Measurements from ENCODE around the gene NFATC1. TPM values are rescaled to one million over a fixed set of nuclear protein-coding genes. Genes with fewer than 3 reads are reported as not detected.

The NFATC1 gene
- total RNA-seq, 4 donors from 2014 or later, result 2.1 to 41.3 (median 7.6) TPM

- H3K27me3 ChIP-seq, result no peaks in the 10 kb centered on the region
- no peaks in the 10 kb centered on the region for H3K4me1 ChIP-seq
- H3K9me3 ChIP-seq, result no peaks in the 10 kb centered on the region
- H3K36me3 ChIP-seq, result no peaks in the 10 kb centered on the region
- TF ChIP-seq POLR2A (IDR thresholded peaks at IDR 0.05) (no peak), CTCF (IDR thresholded peaks at IDR 0.05) (no peak)
- peak in 2 of 3 donors; percentile 36 to 39 for DNase-seq
- no peak overlapping the region for H3K4me3 ChIP-seq
- no peak overlapping the region for H3K27ac ChIP-seq
These were observed 157.4 kb downstream of the NFATC1 start for GRCh38 chr18:79553154-79553553.

- no peaks in the 10 kb centered on the region for H3K36me3 ChIP-seq
- H3K27me3 ChIP-seq, result no peaks in the 10 kb centered on the region
- TF ChIP-seq POLR2A (IDR thresholded peaks at IDR 0.05), result no peak
- TF ChIP-seq CTCF (IDR thresholded peaks at IDR 0.05), result no peak
- H3K27ac ChIP-seq, result no peak overlapping the region
- H3K4me1 ChIP-seq, result no peaks in the 10 kb centered on the region
- DNase-seq, result peak in 1 of 3 donors; percentile 36
- no peaks in the 10 kb centered on the region for H3K9me3 ChIP-seq
- H3K4me3 ChIP-seq, result no peak overlapping the region
These were observed 158.0 kb downstream of the NFATC1 start for GRCh38 chr18:79553696-79554095.

- peak in 2 of 3 donors; percentile 13 to 25 for DNase-seq
- Histone ChIP-seq H3K4me1 (no peaks in the 10 kb centered on the region), H3K27ac (no peak overlapping the region), H3K4me3 (no peak overlapping the region), H3K27me3 (no peaks in the 10 kb centered on the region), H3K36me3 (no peaks in the 10 kb centered on the region), H3K9me3 (no peaks in the 10 kb centered on the region)
- TF ChIP-seq CTCF (IDR thresholded peaks at IDR 0.05), result no peak
- no peak for TF ChIP-seq POLR2A (IDR thresholded peaks at IDR 0.05)
These were observed 158.6 kb downstream of the NFATC1 start for GRCh38 chr18:79554321-79554720.

- H3K4me1 ChIP-seq, result no peaks in the 10 kb centered on the region
- no peak overlapping the region for H3K4me3 ChIP-seq
- peak in 1 of 3 donors; percentile 42 for DNase-seq
- no peaks in the 10 kb centered on the region for H3K27me3 ChIP-seq
- TF ChIP-seq CTCF (IDR thresholded peaks at IDR 0.05), result no peak
- TF ChIP-seq POLR2A (IDR thresholded peaks at IDR 0.05), result no peak
- H3K27ac ChIP-seq, result no peak overlapping the region
- no peaks in the 10 kb centered on the region for H3K36me3 ChIP-seq
- no peaks in the 10 kb centered on the region for H3K9me3 ChIP-seq
These were observed 159.4 kb downstream of the NFATC1 start for GRCh38 chr18:79554945-79555645.

- no peaks in the 10 kb centered on the region for H3K4me1 ChIP-seq
- H3K36me3 ChIP-seq, result no peaks in the 10 kb centered on the region
- H3K27me3 ChIP-seq, result no peaks in the 10 kb centered on the region
- no peaks in the 10 kb centered on the region for H3K9me3 ChIP-seq
- TF ChIP-seq CTCF (IDR thresholded peaks at IDR 0.05) (no peak), POLR2A (IDR thresholded peaks at IDR 0.05) (no peak)
- no peak overlapping the region for H3K4me3 ChIP-seq
- peak in 1 of 3 donors; percentile 42 for DNase-seq
- no peak overlapping the region for H3K27ac ChIP-seq
These were observed 160.2 kb downstream of the NFATC1 start for GRCh38 chr18:79555885-79556284.
